HG02642 (cell line): ENCODE results near the gene PDE8A.
A peak's percentile ranks its signal among the peaks of the same experiment; 100 is the strongest.

Experiments
- ATAC-seq: cut with Tn5 transposase; IDR thresholded peaks from one replicate; pipeline ENCODE4 v1.9.1; 2021; ENCODE audit warnings: mild to moderate bottlenecking; ENCODE audit not compliant: unreplicated experiment, poor library complexity

The PDE8A gene

DNA sequence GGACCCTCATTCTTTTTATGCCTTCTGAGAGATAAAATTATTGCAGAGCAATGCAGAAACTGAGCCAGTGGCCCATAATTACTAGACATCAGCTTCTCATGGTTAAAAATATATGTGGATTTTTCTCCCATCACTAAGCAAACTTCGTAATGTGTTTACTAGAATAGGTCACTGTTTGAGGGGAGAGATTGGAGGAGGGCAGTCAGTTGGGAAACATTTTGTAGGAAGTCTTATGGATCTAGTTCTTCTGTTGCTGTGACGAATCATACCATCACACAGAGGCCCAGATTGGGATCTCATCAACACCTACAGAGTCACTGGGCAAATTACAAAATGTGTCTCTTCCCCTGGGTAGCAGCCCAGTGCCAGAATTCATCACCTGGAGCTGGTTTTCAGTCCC lies 81.4 kb downstream of the PDE8A start:
- ATAC-seq: no peak

DNA sequence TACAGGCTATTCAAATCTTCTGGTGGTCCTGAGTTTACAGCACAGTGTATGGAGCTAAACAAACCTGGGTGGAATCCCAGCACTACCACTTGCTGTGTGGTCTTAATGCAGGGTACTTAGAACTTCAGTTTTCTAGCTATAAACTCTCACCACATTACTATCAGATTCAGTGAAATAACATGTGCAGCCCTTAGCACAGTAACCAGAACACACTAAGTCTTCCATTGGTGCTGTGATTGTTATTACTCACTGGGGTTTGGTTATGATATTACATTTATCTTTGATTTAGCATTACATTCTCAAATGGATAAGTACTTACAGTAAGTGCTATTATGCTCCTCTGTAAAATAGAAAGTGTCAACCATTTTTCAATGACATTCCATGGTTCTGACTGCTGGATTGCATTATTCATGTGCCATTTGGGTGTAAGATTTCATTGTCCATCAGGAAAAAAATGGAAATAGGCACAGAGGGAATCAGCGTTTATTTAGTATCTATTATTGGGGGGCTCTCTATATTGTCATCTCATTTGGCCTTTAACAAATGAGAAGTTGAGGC lies 81.9 kb downstream of the PDE8A start:
- ATAC-seq: no peak

DNA sequence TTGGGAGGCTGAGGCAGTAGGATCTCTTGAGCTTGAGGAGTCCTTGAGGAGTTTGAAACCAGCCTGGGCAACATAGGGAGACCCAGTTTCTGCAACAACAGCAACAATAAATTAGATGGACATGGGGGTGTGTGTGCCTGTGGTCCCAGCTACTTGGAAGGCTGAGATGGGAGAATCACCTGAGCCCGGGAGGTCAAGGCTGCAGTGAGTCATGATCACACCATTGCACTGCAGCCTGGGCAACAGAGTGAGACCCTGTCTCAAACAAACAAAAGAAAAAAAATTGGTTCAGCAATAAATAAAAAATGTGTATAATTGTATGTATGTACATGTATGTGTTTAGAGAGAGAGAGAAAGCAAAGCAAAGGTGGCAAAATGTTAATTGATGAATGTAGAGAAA lies 83.1 kb downstream of the PDE8A start:
- ATAC-seq: no peak

DNA sequence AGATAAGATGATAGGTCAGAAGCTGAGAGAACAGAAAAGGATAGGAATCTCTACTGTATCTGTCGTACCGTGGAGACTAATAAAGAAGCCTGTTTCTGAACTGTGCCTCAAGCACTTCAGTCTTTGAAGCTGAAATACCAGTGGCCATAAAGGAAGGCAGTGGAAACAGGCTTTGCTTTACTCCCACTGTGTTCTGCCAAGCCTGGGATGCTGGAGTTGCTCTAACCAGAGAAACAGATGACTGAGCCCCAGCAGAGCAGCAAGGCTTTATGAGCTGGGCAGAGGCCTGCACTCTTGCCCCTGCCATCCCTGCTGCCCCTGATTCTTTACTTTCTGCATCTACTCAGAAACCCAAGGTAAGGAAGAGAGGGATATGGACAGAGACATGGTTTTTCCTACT lies 89.4 kb downstream of the PDE8A start:
- ATAC-seq: no peak

DNA sequence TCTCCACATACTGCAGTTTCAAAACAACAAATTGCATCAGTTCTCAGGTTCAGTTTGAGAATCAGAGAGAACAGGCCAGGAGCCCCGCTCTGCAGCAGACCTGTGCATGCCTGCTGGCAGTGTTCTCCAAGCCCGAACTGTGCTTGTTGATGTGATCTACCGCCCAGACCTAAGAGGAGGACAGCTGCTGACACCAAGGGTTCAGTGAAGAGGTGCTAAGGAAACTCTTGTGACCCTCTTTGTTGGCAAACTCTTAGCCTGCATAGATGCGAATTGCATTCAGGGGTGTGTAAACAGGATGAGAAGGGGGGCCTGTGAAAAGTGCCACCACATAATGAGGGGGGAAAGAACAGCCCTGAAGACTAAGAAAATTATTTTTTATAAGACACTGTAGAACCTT lies 89.8 kb downstream of the PDE8A start:
- ATAC-seq: no peak

DNA sequence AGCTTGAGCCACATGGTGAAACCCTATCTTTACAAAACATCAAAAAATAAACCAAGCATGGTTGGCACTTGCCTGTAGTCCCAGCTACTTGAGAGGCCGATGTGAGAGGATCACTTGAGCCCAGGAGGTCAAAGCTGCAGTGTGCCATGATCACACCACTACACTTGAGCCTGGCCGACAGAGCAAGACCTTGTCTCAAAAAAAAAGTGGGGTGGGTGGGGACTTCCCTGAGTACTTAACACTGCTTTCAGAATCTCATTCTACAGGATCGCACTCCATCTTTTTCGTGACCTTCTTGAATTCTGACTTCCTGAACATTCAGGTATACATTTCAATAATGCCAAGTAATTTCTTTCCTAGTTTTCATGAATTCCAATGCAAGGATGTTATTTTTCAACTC lies 91.3 kb downstream of the PDE8A start:
- no peak for ATAC-seq

DNA sequence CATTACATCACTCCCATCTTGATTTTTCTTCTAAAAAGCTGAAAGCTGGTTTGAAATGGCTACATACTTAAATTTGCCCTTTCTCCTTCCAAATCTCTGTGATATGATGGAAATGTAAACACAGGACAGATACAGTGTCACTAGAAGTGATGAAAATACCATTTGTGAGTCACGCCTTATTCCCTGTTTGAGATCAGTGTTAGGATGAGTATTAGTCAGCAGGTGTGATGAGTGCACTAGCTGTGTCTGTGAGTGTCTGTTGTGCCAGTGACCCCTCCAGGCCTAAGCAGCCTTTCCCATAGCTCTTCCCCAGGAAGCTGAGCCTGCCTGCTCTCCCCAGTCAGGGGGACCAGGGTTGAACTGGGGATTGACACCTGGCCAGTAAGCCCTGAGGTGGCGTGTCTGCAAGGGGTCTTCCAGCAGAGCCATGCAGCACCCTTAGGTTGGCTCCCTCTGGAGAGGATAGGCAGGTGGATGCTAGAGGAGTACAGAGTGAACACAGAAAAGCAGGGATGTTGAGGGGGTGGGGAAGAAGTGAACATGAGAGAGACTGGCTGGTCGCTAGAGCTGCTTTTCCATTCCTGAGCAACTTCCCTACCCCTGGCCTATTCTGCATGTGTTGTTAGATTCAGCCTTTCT lies 92.0 kb downstream of the PDE8A start:
- peak; percentile 60 for ATAC-seq

DNA sequence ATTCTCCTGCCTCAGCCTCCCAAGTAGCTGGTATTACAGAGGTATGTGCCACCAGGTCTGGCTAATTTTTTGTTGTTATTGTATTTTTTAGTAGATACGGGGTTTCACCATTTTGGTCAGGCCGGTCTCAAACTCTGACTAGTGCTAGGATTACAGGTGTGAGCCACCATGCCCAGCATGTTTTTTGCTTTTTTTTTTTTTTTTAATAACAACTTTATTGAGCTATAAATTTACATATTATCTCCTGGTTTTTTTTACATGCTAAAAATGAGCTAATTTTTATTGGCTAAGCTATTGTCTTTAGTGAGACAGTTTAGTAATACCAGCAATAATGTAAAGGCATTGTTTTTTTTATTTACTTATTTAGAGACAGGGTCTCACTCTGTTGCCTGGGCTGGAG lies 105.2 kb downstream of the PDE8A start:
- ATAC-seq: no peak

DNA sequence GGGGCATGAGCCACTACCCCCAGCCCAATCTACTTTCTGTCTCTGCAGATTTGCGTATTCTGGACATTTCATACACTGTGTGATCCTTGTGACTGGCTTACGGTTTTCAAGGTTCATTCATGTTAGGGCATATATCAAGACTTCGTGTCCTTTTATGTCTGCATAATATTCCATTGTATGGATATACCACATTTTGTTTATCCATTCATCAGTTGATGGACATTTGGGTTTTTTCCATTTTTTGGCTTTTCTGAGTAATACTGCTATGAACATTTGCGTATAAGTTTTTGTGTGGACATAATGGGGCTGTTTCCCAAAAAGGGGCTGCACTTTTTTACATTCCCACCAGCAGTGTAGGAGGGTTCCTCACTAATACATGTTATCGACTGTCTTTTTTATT lies 106.6 kb downstream of the PDE8A start:
- ATAC-seq: no peak

DNA sequence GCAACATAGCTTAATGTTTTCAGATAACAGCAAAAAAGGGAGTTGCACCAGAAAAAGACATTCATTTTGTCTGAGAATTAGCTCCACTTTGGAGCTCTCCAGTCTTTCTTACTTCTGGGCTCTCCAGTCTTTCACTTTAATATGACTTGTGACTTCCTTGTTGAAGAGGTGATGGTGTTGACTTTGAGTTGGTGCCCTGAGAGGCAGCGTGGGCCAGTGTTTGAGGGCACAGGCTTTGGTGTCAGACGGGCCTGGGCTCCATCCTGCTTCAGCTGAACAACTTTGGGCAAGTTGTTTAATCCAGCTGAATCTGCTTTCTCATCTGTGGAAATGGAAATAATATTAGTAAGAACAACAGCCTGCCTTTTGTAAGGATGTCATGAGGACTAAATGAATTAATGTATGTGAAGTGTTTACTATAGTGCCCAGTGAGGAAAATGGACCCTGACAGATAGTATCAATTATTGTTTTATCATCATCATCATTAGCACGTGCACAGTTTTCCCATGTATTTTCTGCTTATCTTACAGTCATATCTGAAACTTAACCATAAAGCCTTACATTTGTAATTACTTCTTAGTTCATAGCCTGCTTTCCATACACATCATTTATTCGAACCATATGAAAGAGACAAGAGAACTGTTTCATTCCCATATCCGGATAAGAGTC lies 108.4 kb downstream of the PDE8A start:
- ATAC-seq: no peak

DNA sequence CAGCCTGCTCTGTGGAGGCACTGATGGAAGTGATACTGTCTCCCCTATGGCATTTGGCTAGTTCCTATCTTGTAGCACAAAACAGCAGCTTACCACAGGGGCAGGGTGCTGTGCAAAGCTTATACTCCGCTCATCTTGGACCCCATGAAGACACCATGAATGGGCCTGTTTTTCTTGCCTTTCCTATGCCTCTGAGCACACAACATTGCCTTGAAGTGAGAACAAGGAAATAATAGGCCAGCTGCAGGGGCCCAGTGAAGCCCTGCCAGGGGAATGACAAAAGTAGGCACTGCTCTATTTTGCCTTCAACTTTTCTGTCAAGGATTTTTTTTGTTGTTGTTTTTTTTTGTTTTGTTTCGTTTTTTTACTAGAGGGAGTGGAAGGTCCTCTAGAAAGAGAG lies 110.3 kb downstream of the PDE8A start:
- no peak for ATAC-seq

DNA sequence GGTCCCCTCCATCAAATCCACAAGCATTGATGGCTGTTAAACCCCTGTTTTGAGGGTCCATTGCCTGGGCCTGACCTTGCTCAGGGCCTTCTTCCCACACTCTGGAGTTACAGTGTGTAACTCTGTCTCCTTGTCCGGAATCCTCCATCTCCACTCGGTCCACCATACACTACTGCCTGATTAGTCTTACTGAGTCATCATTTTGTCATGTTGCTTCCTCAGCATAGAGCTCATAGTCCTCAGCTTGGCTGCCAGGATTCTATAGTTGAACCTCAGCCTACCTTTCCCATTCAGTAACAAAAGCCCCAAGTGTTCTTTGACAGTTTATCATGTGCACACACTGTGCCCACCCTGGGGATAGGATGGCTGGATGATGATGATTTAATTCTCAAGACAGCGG lies 113.0 kb downstream of the PDE8A start:
- ATAC-seq: no peak

DNA sequence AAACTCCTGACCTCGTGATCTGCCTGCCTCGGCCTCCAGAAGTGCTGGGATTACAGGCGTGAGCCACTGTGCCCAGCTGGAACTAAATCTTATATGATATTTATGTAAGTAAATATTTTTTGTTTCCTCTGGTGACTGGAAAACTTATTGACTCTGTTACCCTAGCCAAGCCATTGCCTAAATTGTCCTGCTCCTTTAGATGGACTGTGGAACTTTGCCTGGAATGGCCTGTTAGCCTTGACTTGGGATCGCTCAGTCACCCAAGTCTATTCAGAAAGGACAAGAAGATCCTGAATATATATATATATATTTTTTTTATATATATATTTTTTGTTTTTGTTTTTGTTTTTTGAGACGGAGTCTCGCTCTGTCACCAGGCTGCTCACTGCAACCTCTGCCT lies 113.9 kb downstream of the PDE8A start:
- ATAC-seq: no peak

DNA sequence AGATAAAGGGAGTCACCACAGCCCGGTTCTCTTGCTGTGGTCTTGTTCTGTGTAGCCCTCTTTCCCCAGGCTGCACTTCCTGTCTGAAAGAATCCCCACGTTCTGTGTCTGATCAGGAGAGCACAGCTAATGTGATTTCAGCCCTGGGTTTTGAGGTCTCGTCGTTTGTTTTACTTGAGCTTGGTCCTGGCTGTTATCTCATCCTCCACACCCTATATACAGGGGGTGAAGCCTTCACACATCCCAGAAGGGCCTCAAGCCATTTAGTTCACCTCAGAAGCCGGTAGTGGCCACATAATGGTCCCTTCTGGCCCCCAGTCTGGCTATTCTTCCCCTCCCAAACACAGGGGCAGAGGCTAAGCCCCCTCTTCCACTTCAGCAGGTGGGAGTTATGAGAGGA lies 115.6 kb downstream of the PDE8A start:
- no peak for ATAC-seq

DNA sequence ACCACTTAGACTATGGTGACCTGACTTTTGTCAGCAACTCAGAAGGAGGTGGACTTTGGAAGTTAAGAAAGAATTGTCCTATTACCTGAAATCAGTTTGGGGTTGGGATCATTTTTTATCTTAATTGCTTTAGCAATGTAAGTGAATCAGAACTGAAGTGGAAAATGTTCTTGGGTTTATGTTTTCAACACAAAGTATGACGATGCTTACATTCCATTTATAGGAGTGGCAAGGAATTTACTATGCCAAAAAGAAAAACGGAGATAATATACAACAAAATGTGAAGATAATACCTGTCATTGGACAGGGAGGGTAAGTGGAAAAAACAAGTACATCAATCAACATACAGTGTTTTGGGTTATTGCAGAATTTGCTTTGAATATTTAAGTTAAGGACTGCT lies 116.1 kb downstream of the PDE8A start:
- no peak for ATAC-seq

DNA sequence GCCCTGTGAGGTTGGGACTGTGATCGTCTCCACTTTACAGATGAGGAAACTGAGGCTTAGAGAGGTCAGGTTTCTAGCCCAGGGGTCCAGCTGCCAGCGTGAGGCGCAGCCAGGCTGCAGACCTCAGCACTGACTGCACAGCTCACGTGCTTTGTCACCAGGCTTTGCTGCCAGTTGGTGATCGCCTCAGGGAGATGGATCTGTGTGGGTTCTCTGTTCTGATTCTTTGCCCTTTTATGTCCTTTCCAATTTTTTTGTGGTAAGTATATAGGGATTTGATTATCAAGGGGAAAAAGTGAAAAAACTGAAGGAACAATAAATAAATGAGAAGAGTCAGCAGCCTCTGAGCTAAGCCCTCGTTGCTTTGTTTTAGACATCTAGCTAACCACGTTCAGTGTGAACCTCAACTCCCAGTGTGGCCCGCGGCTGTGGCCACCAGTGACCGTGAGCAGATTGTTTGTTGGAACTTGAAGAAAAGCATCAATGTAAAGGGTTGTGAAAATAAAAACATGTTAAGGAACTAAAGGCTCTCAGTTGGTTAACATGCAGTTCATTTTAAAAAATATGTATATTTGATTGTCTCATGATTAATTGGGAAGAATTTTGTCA lies 117.6 kb downstream of the PDE8A start:
- ATAC-seq: no peak

DNA sequence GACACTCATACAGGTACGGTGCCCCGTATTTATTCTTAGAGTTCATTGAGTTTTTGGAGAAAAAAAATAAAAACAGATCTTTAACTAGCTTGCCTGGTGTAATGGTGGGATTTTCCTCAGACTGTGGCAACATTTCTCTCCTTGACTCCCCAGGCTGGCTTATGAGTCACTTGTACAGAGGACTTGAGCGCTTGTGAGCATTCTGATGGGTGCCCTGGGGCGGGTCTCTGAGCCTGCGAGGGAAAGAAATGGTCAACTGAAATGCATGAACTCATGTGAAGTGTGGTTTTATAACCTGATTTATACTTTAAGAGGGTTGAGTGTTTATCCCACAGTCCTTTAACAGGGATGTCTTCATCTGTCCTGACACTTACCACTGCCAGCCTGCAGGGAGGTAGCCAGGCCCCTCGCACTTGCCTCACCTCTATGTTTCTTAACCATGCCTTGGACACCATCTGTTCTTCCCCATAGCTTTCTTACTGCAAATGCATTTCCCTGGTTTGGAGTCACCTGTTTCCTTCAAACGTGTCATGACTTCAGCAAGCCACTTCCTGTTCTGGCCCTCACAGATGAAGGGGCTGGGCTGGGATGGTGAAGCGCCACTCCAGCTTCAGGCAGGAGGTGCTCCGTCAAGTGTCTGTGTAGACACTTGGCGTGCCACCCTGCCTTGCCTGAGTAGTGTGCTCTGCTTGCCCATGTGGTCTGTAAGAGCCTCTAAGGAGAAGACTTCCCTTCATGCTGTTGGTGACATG lies 118.7 kb downstream of the PDE8A start:
- no peak for ATAC-seq

DNA sequence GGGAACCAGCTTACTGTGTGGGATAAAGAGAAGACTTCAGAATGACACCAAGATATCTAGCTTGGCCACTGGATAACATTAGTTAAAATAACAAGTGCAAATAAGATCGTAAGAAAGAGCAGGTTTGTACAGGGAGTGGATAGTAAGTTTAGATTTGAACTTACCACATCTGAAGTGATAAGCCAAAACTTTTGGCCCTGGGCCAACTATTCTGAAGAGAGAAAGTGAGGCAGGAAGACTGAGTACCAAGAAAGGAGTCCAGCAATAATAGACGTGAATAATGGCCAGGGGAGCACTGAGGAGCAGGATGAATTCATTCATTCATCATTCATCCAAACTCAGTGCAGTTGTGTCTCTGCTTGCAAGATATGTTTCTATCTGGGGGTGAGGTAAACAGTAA lies 122.9 kb downstream of the PDE8A start:
- ATAC-seq: no peak

DNA sequence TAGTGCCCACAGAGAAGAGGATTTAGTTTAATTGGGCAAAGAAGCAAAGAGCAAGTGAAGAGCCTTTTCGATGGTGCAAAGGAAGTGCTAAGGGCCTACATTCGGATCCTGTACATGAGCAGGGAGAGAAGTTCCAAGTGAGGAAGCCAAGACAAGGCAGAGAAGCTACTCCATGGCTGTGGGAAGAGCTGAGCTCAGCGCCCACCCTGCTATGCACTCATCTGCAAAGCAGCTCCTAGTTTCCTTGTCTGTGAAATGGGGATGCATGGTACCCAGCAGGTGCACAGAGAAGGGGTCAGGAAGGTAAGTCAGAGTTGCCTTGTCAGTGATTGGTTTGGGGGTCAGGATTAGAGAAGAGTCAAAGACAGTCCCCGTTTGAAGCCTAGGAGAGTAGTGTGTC lies 126.5 kb downstream of the PDE8A start:
- no peak for ATAC-seq

DNA sequence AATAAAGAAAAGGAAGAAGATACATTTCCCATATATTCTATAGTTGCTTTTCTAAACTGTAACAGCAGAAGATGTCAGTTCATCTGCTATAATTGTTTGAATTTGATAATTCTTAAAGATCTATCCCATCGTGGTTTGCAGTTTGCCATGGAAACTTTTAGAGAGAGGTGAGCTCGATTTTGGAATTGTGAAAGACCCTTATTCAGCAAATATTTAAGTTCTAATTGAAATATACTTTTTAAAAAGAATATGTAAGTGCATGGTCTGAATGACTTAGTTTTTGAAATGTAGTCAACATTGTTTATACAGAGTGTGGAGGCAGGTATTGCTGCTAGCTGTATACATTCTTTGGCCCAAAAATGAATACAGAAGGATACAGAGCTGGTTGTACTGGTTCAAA lies 127.7 kb downstream of the PDE8A start:
- no peak for ATAC-seq

DNA sequence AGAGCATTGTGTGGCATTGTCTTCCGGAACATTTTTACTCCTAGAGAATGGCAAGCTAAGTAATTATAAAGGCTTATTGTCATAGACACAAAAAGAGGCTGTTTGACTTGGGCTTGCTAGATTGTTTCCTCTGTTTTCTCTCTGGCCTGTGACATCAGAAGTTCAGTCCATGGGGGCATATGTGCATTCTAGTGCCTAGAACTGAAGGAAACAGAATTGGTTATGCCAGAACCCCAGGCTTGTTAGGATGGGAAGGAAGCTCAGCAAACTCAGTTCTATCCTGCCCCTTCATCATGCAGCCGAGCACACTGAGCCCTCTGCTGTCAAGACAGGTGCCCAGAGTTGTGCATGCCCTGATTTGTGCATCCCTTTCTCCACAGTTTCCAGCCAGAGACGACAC lies 131.3 kb downstream of the PDE8A start:
- ATAC-seq: no peak
